ENCODE results near the gene IRX5.

DNA sequence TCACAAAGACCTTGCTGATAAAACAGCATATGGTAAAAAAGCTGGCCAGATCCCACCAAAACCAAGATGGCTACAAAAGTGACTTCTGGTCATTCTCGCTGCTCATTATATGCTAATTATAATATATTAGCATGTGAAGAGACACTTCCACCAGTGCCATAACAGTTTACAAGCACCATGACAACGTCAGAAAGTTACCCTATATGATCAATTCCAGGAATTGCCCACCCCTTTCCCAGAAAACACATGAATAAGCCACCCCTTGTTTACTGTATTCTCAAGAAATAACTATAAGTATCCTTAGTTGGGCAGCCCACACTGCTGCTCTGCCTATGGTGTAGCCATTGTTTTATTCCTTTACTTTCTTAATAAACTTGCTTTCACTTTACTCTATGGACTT, 44.6 kb upstream of the IRX5 start:
- TF ChIP-seq, protein P1, sequence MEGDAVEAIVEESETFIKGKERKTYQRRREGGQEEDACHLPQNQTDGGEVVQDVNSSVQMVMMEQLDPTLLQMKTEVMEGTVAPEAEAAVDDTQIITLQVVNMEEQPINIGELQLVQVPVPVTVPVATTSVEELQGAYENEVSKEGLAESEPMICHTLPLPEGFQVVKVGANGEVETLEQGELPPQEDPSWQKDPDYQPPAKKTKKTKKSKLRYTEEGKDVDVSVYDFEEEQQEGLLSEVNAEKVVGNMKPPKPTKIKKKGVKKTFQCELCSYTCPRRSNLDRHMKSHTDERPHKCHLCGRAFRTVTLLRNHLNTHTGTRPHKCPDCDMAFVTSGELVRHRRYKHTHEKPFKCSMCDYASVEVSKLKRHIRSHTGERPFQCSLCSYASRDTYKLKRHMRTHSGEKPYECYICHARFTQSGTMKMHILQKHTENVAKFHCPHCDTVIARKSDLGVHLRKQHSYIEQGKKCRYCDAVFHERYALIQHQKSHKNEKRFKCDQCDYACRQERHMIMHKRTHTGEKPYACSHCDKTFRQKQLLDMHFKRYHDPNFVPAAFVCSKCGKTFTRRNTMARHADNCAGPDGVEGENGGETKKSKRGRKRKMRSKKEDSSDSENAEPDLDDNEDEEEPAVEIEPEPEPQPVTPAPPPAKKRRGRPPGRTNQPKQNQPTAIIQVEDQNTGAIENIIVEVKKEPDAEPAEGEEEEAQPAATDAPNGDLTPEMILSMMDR (IDR thresholded peaks at IDR 0.05 in 8 of 11, conservative IDR thresholded peaks at IDR 0.05 in 3 of 11) = no peak
- no peak for TF ChIP-seq POLR2AphosphoS5 (IDR thresholded peaks at IDR 0.05)

Data from spleen (tissue), 7 donors.